Measurements from ENCODE around the gene ENGASE.

GRCh38 chr17:79101111-79101673, 26.6 kb downstream of the ENGASE start:
- TF ChIP-seq FOXM1 (IDR thresholded peaks at IDR 0.05; ENCODE audit: borderline replicate concordance), result no peak
- TF ChIP-seq CTBP1 (IDR thresholded peaks at IDR 0.05; ENCODE audit: borderline replicate concordance), result no peak
